Measurements from ENCODE around the gene MILR1.

GRCh38 chr17:64496786-64497564, 48.1 kb downstream of the MILR1 start, which contains the start of gene POLG2:
- TF ChIP-seq CTCF (IDR thresholded peaks at IDR 0.05; ENCODE audit: extremely low read depth in 1 of 2, insufficient read depth in 1 of 2, low read depth in 1 of 2, low read length in 2 of 2): peak; percentile 36 to 44
- peak; percentile 100 for TF ChIP-seq POLR2AphosphoS5 (IDR thresholded peaks at IDR 0.05; ENCODE audit: insufficient read depth, low read depth, low read length)
- no peak for TF ChIP-seq GATA2 (IDR thresholded peaks at IDR 0.05; ENCODE audit: insufficient read depth, insufficient read length, low read depth, low read length)
- TF ChIP-seq EZH2 (IDR thresholded peaks at IDR 0.05; ENCODE audit: borderline replicate concordance, low read depth, low read length, severe bottlenecking): no peak
- TF ChIP-seq POLR2A (IDR thresholded peaks at IDR 0.05; ENCODE audit: low read depth, low read length): peak; percentile 97
- TF ChIP-seq JUN (IDR thresholded peaks at IDR 0.05; ENCODE audit: borderline replicate concordance, insufficient read depth, insufficient read length, low read depth): no peak
- no peak for TF ChIP-seq FOS (IDR thresholded peaks at IDR 0.05; ENCODE audit: borderline replicate concordance, insufficient read depth, low read length)
- TF ChIP-seq, protein P1, sequence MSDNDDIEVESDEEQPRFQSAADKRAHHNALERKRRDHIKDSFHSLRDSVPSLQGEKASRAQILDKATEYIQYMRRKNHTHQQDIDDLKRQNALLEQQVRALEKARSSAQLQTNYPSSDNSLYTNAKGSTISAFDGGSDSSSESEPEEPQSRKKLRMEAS (IDR thresholded peaks at IDR 0.05; ENCODE audit: insufficient read depth, insufficient read length): peak; percentile 28
- TF ChIP-seq MYC (IDR thresholded peaks at IDR 0.05; ENCODE audit: low read depth, low read length): peak; percentile 77

Data from endothelial cell of umbilical vein (primary cell).